HL-60 (cell line): ENCODE data around the gene KDM4C.

Experiments used
- DNase-seq, 2 experiments: peaks; one replicate each; pipeline ENCODE4 v3.0.0-alpha.2; 2010 to 2020; ENCODE audit warnings: low read depth in 1 of 2, low spot score in 1 of 2
- H3K27ac ChIP-seq: fragments of 250-450 bp; sonication (Bioruptor Pico); replicated peaks from 2 replicates; pipeline ENCODE4 v1.5.1; 2020; ENCODE audit warnings: mild to moderate bottlenecking, moderate library complexity
- H3K27me3 ChIP-seq: fragments of 250-450 bp; sonication (Bioruptor Pico); 2 replicates; pipeline ENCODE4 v1.5.1; 2021; ENCODE audit warnings: mild to moderate bottlenecking, moderate library complexity; ENCODE audit not compliant: insufficient read depth, poor library complexity, severe bottlenecking
- H3K4me3 ChIP-seq: replicated peaks from 2 replicates; pipeline ENCODE4 v1.5.1; 2011; ENCODE audit warnings: mild to moderate bottlenecking, control low read depth, low read length; ENCODE audit not compliant: insufficient read depth
- CTCF ChIP-seq: IDR thresholded peaks from one replicate; pipeline ENCODE4 v1.5.1; 2011; ENCODE audit warnings: low read length, control low read depth, inconsistent platforms; ENCODE audit not compliant: insufficient read depth
- GABPA ChIP-seq: IDR thresholded peaks from 2 replicates; pipeline ENCODE4 v1.6.1; 2012; ENCODE audit warnings: low read depth
- POLR2AphosphoS5 ChIP-seq: IDR thresholded peaks from 2 replicates; pipeline ENCODE4 v1.6.1; 2012; ENCODE audit warnings: low read depth
- REST ChIP-seq: IDR thresholded peaks from 2 replicates; pipeline ENCODE4 v1.6.1; 2012; ENCODE audit warnings: low read depth; ENCODE audit not compliant: insufficient replicate concordance
- SPI1 ChIP-seq: IDR thresholded peaks from 2 replicates; pipeline ENCODE4 v1.6.1; 2012; ENCODE audit warnings: low read depth, mild to moderate bottlenecking, borderline replicate concordance

The KDM4C gene

GRCh38 chr9:6884101-6884500 lies 126.3 kb downstream of the KDM4C start:
- DNase-seq, result no peak
- Histone ChIP-seq H3K27ac (no peak overlapping the region), H3K27me3 (no peaks in the 10 kb centered on the region), H3K4me3 (no peak overlapping the region)
- no peak for TF ChIP-seq CTCF
- TF ChIP-seq REST, result no peak
- TF ChIP-seq GABPA, result no peak
- TF ChIP-seq POLR2AphosphoS5, result no peak
- no peak for TF ChIP-seq SPI1

- H3K4me3 ChIP-seq, result no peak overlapping the region
- DNase-seq, result no peak
- TF ChIP-seq CTCF (no peak), GABPA (no peak), POLR2AphosphoS5 (no peak)
- H3K27ac ChIP-seq, result no peak overlapping the region
- H3K27me3 ChIP-seq, result no peaks in the 10 kb centered on the region
These were observed 127.2 kb downstream of the KDM4C start for GRCh38 chr9:6884990-6885389.

- H3K27me3 ChIP-seq, result no peaks in the 10 kb centered on the region
- H3K4me3 ChIP-seq, result no peak overlapping the region
- peak; percentile 14; the same call in 1 of the 2 replicates for TF ChIP-seq SPI1
- no peak for TF ChIP-seq GABPA
- peak in 1 of 2 experiments; percentile 11 for DNase-seq
- no peak overlapping the region for H3K27ac ChIP-seq
These were observed 129.3 kb downstream of the KDM4C start for GRCh38 chr9:6887051-6887450.

- Histone ChIP-seq H3K27me3 (no peaks in the 10 kb centered on the region), H3K4me3 (no peak overlapping the region), H3K27ac (no peak overlapping the region; the same call in 1 of the 2 replicates)
- DNase-seq, result peak; percentile 15 to 74
- TF ChIP-seq GABPA (no peak), CTCF (no peak), REST (no peak), SPI1 (peak; percentile 100), POLR2AphosphoS5 (no peak)
These were observed 132.1 kb downstream of the KDM4C start for GRCh38 chr9:6889868-6890267.
